ENCODE data around the gene MYO1E. TPM values are rescaled to one million over a fixed set of nuclear protein-coding genes. Genes with fewer than 3 reads are reported as not detected.

The MYO1E gene
- total and polyA plus RNA-seq, 2 of the 8 experiments (the other 6 are each of a cell fraction or from before 2014, with no cell fraction given) = 19.6 to 142 TPM

DNA sequence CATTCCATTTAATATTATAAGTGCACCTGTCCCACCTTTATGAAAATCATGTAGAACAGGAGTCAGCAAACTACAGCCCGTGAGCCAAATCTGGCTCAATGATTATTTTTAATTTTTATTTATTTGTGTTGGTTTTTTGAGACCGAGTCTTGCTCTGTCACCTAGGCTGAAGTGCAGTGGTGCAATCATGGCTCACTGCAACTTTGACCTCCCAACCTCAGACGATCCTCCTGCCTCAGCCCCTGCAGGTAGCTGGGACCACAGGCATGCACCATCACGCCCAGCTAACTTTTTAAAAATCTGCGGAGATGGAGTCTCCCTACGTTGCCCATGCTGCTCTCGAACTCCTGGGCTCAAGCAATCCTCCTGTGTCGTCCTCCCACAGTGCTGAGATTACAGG lies 42.0 kb downstream of the MYO1E start:
- Histone ChIP-seq H3K4me1 (replicated peaks in 1 of 4; ENCODE audit: control insufficient read depth in 3 of 4, insufficient read depth in 4 of 4, low read length in 3 of 4) (peaks cover 2 to 21% (median 9%) of the 10 kb centered on the region in 4 experiments; a peak in 3 of 7 replicates), H2BK12ac (ENCODE audit: low read depth, low read length) (no peak overlapping the region), H3K4ac (replicated peaks; ENCODE audit: insufficient read length, low read depth, low read length) (no peak overlapping the region), H3K18ac (ENCODE audit: extremely low read depth, low read length) (no peak overlapping the region), H3K27me3 (replicated peaks in 1 of 4; ENCODE audit: control insufficient read depth in 3 of 4, extremely low read depth in 1 of 4, insufficient read depth in 3 of 4, low read length in 3 of 4) (no peaks in the 10 kb centered on the region), H3K14ac (ENCODE audit: insufficient read length) (no peak overlapping the region), H3K23me2 (ENCODE audit: low read depth, low read length) (no peaks in the 10 kb centered on the region), H2AK5ac (ENCODE audit: low read depth, low read length) (peak overlapping the region; percentile 88; the same call in 1 of the 2 replicates), H3K79me2 (ENCODE audit: control insufficient read depth in 1 of 2, insufficient read depth in 2 of 2, low read length in 2 of 2) (peaks cover 4 to 79% of the 10 kb centered on the region in 2 experiments; a peak in 3 of 4 replicates), H4K5ac (ENCODE audit: insufficient read length, low read depth, low read length) (no peak overlapping the region), H3K79me1 (ENCODE audit: low read depth, low read length) (peaks cover 13% of the 10 kb centered on the region; the same call in 1 of the 2 replicates), H3K9me3 (ENCODE audit: insufficient read depth in 2 of 2, low read depth in 1 of 2, low read length in 1 of 2) (no peaks in the 10 kb centered on the region), H3K36me3 (ENCODE audit: control insufficient read depth in 2 of 4, insufficient read depth in 4 of 4, low read length in 3 of 4) (no peaks in the 10 kb centered on the region), H2BK20ac (ENCODE audit: low read length) (no peak overlapping the region), H3K23ac (ENCODE audit: insufficient read length) (no peak overlapping the region), H4K91ac (replicated peaks; ENCODE audit: insufficient read length, low read length) (no peak overlapping the region), H2BK15ac (ENCODE audit: low read length) (no peak overlapping the region), H3K9ac (replicated peaks in 1 of 4; ENCODE audit: extremely low read depth in 1 of 4, low read depth in 3 of 4, low read length in 3 of 4) (no peak overlapping the region), H2BK5ac (ENCODE audit: low read depth, low read length) (0 out of 2 replicates have a peak overlapping the region, but pooled peaks have one; percentile 9), H4K8ac (ENCODE audit: extremely low read depth, insufficient read depth, low read length) (peak overlapping the region; percentile 59; the same call in 1 of the 2 replicates), H3K56ac (replicated peaks; ENCODE audit: insufficient read length, low read depth, low read length) (no peak overlapping the region), H3K4me2 (ENCODE audit: insufficient read depth in 1 of 2, low read depth in 2 of 2, low read length in 2 of 2) (no peak overlapping the region), H2BK120ac (replicated peaks; ENCODE audit: low read depth, low read length) (no peak overlapping the region), H3K4me3 (ENCODE audit: extremely low read depth in 1 of 4, insufficient read depth in 2 of 4, low read depth in 3 of 4, low read length in 4 of 4) (no peak overlapping the region), H2AFZ (ENCODE audit: low read length) (no peak overlapping the region), H4K20me1 (replicated peaks in 1 of 2; ENCODE audit: control insufficient read depth in 1 of 2, insufficient read depth in 2 of 2, low read length in 2 of 2) (peaks cover 5 to 7% of the 10 kb centered on the region in 2 experiments), H3K27ac (ENCODE audit: low read depth, low read length) (no peak overlapping the region)
- WGBS, 2 experiments (ENCODE audit: extremely low coverage in 1 of 2, insufficient coverage in 1 of 2, insufficient read length in 1 of 2, insufficient replicate concordance in 2 of 2, low coverage in 1 of 2, low lambda C conversion rate in 2 of 2, missing lambda C conversion rate in 1 of 2) = 93% methylated on average over 8 of the region's 8 CpGs; no CpG with 5 or more reads in 1 of the 2 experiments
- ChIA-PET CTCF (ENCODE audit: partially characterized antibody) (interaction anchor here (0.6 to 1.8 kb wide), 2 partner anchors 30 to 96 kb away, joined by 3 to 6 read pairs; no protein-coding TSS in a partner anchor), POLR2A (ENCODE audit: partially characterized antibody) (interaction anchor here (0.6 kb wide), 1 partner anchor 1003 kb away, joined by 3 read pairs; no protein-coding TSS in a partner anchor)
- TF ChIP-seq PHF8 (conservative IDR thresholded peaks at IDR 0.05; ENCODE audit: low read depth, low read length) (no peak), YY1 (IDR thresholded peaks at IDR 0.05; ENCODE audit: low read depth, low read length) (no peak), SIRT6 (IDR thresholded peaks at IDR 0.05; ENCODE audit: low read length) (no peak), POLR2A (IDR thresholded peaks at IDR 0.05; ENCODE audit: control extremely low read depth in 1 of 2, low read depth in 2 of 2, low read length in 2 of 2) (no peak)
- FAIRE-seq = no peak
- DNase-seq (ENCODE audit: low read depth in 1 of 2, low spot score in 2 of 2) = no peak
